ENCODE data around the gene MED13L. TPM values are rescaled to one million over a fixed set of nuclear protein-coding genes. Genes with fewer than 3 reads are reported as not detected.

Gene MED13L
- total and polyA plus RNA-seq, 2 of the 8 experiments (the other 6 are each of a cell fraction or from before 2014, with no cell fraction given): 15.9 to 51.7 TPM

GRCh38 chr12:116143909-116144308 is 133.6 kb downstream of the MED13L start:
- Histone ChIP-seq H3K18ac (ENCODE audit: extremely low read depth, low read length) (no peak overlapping the region), H3K9me3 (ENCODE audit: insufficient read depth in 2 of 2, low read depth in 1 of 2, low read length in 1 of 2) (no peaks in the 10 kb centered on the region), H3K4me3 (ENCODE audit: extremely low read depth in 1 of 4, insufficient read depth in 2 of 4, low read depth in 3 of 4, low read length in 4 of 4) (no peak overlapping the region), H3K4me2 (ENCODE audit: insufficient read depth in 1 of 2, low read depth in 2 of 2, low read length in 2 of 2) (no peak overlapping the region), H3K4me1 (replicated peaks in 1 of 4; ENCODE audit: control insufficient read depth in 3 of 4, insufficient read depth in 4 of 4, low read length in 3 of 4) (peaks cover 0 to 6% (median 2%) of the 10 kb centered on the region in 4 experiments; a peak in 4 of 7 replicates), H3K27ac (ENCODE audit: low read depth, low read length) (no peak overlapping the region), H3K36me3 (ENCODE audit: control insufficient read depth in 2 of 4, insufficient read depth in 4 of 4, low read length in 3 of 4) (no peaks in the 10 kb centered on the region), H4K8ac (ENCODE audit: extremely low read depth, insufficient read depth, low read length) (no peak overlapping the region), H2BK5ac (ENCODE audit: low read depth, low read length) (no peak overlapping the region), H3K9ac (replicated peaks in 1 of 4; ENCODE audit: extremely low read depth in 1 of 4, low read depth in 3 of 4, low read length in 3 of 4) (no peak overlapping the region), H4K20me1 (replicated peaks in 1 of 2; ENCODE audit: control insufficient read depth in 1 of 2, insufficient read depth in 2 of 2, low read length in 2 of 2) (peaks cover 0 to 2% of the 10 kb centered on the region in 2 experiments), H2BK15ac (ENCODE audit: low read length) (no peak overlapping the region), H3K23ac (ENCODE audit: insufficient read length) (no peak overlapping the region), H3K14ac (ENCODE audit: insufficient read length) (no peak overlapping the region), H3K4ac (replicated peaks; ENCODE audit: insufficient read length, low read depth, low read length) (no peak overlapping the region), H2BK12ac (ENCODE audit: low read depth, low read length) (no peak overlapping the region), H4K91ac (replicated peaks; ENCODE audit: insufficient read length, low read length) (no peak overlapping the region), H3K79me1 (ENCODE audit: low read depth, low read length) (peaks cover 2% of the 10 kb centered on the region; the same call in 1 of the 2 replicates), H2AFZ (ENCODE audit: low read length) (no peak overlapping the region), H2AK5ac (ENCODE audit: low read depth, low read length) (no peak overlapping the region), H2BK120ac (replicated peaks; ENCODE audit: low read depth, low read length) (no peak overlapping the region), H3K27me3 (replicated peaks in 1 of 4; ENCODE audit: control insufficient read depth in 3 of 4, extremely low read depth in 1 of 4, insufficient read depth in 3 of 4, low read length in 3 of 4) (no peaks in the 10 kb centered on the region), H3K23me2 (ENCODE audit: low read depth, low read length) (no peaks in the 10 kb centered on the region), H3K56ac (replicated peaks; ENCODE audit: insufficient read length, low read depth, low read length) (no peak overlapping the region), H4K5ac (ENCODE audit: insufficient read length, low read depth, low read length) (no peak overlapping the region), H2BK20ac (ENCODE audit: low read length) (no peak overlapping the region), H3K79me2 (ENCODE audit: control insufficient read depth in 1 of 2, insufficient read depth in 2 of 2, low read length in 2 of 2) (peaks cover 3 to 93% of the 10 kb centered on the region in 2 experiments; a peak in 3 of 4 replicates)
- CTCF ChIA-PET (ENCODE audit: partially characterized antibody): no interaction called here
- DNase-seq (ENCODE audit: low read depth in 1 of 2, low spot score in 2 of 2): no peak
- FAIRE-seq: no peak
- POLR2A ChIA-PET (ENCODE audit: partially characterized antibody): no interaction called here
- WGBS, 2 experiments (ENCODE audit: extremely low coverage in 1 of 2, insufficient coverage in 1 of 2, insufficient read length in 1 of 2, insufficient replicate concordance in 2 of 2, low coverage in 1 of 2, low lambda C conversion rate in 2 of 2, missing lambda C conversion rate in 1 of 2): 94% methylated on average over 1 of the region's 1 CpG; no CpG with 5 or more reads in 1 of the 2 experiments
- TF ChIP-seq, protein P1, sequence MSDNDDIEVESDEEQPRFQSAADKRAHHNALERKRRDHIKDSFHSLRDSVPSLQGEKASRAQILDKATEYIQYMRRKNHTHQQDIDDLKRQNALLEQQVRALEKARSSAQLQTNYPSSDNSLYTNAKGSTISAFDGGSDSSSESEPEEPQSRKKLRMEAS (IDR thresholded peaks at IDR 0.05): no peak
- TF ChIP-seq EGR1 (IDR thresholded peaks at IDR 0.05; ENCODE audit: borderline replicate concordance, low read depth, low read length): no peak
- TF ChIP-seq, protein P2, sequence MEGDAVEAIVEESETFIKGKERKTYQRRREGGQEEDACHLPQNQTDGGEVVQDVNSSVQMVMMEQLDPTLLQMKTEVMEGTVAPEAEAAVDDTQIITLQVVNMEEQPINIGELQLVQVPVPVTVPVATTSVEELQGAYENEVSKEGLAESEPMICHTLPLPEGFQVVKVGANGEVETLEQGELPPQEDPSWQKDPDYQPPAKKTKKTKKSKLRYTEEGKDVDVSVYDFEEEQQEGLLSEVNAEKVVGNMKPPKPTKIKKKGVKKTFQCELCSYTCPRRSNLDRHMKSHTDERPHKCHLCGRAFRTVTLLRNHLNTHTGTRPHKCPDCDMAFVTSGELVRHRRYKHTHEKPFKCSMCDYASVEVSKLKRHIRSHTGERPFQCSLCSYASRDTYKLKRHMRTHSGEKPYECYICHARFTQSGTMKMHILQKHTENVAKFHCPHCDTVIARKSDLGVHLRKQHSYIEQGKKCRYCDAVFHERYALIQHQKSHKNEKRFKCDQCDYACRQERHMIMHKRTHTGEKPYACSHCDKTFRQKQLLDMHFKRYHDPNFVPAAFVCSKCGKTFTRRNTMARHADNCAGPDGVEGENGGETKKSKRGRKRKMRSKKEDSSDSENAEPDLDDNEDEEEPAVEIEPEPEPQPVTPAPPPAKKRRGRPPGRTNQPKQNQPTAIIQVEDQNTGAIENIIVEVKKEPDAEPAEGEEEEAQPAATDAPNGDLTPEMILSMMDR (IDR thresholded peaks at IDR 0.05; ENCODE audit: control extremely low read depth in 1 of 3, insufficient read depth in 1 of 3, low read depth in 1 of 3, low read length in 3 of 3): no peak
- TF ChIP-seq CBX5 (IDR thresholded peaks at IDR 0.05; ENCODE audit: low read depth, low read length): no peak
- no peak for TF ChIP-seq BACH1 (IDR thresholded peaks at IDR 0.05; ENCODE audit: low read length)
- TF ChIP-seq SIN3A (conservative IDR thresholded peaks at IDR 0.05 in 1 of 2, IDR thresholded peaks at IDR 0.05 in 1 of 2; ENCODE audit: low read depth in 1 of 2, low read length in 2 of 2): no peak
- TF ChIP-seq RFX5 (IDR thresholded peaks at IDR 0.05; ENCODE audit: borderline replicate concordance, low read depth, low read length): no peak
- TF ChIP-seq ATF3 (IDR thresholded peaks at IDR 0.05; ENCODE audit: insufficient read depth, low read depth, low read length): no peak
- TF ChIP-seq BCL11A (IDR thresholded peaks at IDR 0.05; ENCODE audit: low read depth in 2 of 2, low read length in 2 of 2): no peak
